Brain microvascular endothelial cell (primary cell): ENCODE results near the gene TMEM123.
"Not testable (repeated sequence)": the region's sequence is repeated elsewhere in the genome, so short reads cannot be mapped to it uniquely, and the experiment has no call there.

ENCODE experiments used
- DNase-seq: peaks from one replicate; pipeline ENCODE4 v3.0.0-alpha.2; 2020
- H3K27ac ChIP-seq: fragments of 250-450 bp; sonication (Bioruptor Pico); 2 replicates; pipeline ENCODE4 v1.5.1; 2020; ENCODE audit warnings: mild to moderate bottlenecking, moderate library complexity
- H3K27me3 ChIP-seq: fragments of 250-450 bp; sonication (Bioruptor Pico); replicated peaks from 2 replicates; pipeline ENCODE4 v1.5.1; 2020; ENCODE audit warnings: mild to moderate bottlenecking
- H3K36me3 ChIP-seq: fragments of 250-450 bp; sonication (Bioruptor Pico); replicated peaks from 2 replicates; pipeline ENCODE4 v1.5.1; 2020; ENCODE audit warnings: mild to moderate bottlenecking
- H3K4me3 ChIP-seq: 2 replicates; pipeline ENCODE4 v1.5.1; 2011; ENCODE audit warnings: low read depth, mild to moderate bottlenecking, control low read depth, low read length, moderate library complexity
- in situ Hi-C: cut with HindIII; loops from 2 replicates; pipeline ENCODE4 v1.10.0; 2017; ENCODE audit warnings: low sequenced_read_pairs, low pct_ligation_motif_present
- TF ChIP-seq, protein P1 (sequence below): IDR thresholded peaks from 2 replicates; pipeline ENCODE4 v1.5.1; 2011; ENCODE audit warnings: low read depth, mild to moderate bottlenecking, moderate library complexity, low read length, control low read depth, inconsistent platforms; ENCODE audit errors: missing control alignments

TMEM123 gene

DNA sequence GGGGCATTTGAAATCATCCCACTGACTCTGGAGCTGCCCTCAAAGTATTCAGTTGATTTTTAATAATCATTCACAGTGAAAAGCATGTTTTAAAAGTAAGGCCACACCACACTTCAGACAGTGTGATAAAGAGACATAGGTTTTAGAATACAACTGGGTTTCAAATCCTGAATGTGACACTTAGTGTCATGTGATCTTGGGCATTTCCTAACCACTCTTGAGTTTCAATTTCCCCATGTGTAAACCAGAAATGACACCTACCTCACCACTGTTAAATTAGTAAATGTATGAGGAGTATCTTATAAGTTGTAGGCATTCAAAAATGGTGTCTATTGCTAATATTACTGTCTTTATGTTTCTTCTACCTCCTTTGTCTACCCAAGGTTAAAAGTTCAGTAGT lies 5.4 kb downstream of the TMEM123 start:
- H3K36me3 ChIP-seq, result no peaks in the 10 kb centered on the region
- TF ChIP-seq, protein P1, sequence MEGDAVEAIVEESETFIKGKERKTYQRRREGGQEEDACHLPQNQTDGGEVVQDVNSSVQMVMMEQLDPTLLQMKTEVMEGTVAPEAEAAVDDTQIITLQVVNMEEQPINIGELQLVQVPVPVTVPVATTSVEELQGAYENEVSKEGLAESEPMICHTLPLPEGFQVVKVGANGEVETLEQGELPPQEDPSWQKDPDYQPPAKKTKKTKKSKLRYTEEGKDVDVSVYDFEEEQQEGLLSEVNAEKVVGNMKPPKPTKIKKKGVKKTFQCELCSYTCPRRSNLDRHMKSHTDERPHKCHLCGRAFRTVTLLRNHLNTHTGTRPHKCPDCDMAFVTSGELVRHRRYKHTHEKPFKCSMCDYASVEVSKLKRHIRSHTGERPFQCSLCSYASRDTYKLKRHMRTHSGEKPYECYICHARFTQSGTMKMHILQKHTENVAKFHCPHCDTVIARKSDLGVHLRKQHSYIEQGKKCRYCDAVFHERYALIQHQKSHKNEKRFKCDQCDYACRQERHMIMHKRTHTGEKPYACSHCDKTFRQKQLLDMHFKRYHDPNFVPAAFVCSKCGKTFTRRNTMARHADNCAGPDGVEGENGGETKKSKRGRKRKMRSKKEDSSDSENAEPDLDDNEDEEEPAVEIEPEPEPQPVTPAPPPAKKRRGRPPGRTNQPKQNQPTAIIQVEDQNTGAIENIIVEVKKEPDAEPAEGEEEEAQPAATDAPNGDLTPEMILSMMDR, result no peak
- no peak overlapping the region for H3K4me3 ChIP-seq
- peak overlapping the region; percentile 3 for H3K27ac ChIP-seq
- in situ Hi-C loops, result no loop called here
- no peaks in the 10 kb centered on the region for H3K27me3 ChIP-seq
- no peak for DNase-seq

DNA sequence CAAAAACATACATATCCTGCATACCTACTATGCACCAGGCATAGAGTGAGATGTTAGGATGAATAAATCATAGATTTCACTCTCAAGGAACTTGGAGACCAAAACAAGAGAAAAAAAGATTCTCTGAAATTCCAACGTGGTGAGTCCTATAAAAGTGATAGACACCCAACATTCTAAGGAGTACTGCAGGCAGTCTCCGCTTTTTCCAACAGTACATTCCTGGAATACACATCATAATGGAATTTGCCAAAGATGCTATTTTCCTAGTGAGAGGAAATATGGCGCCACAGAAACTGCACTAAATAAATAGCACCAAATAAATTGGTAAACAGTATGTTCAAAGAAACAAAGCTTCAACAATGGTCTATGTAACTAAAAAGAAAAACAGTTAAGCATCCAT lies 6.0 kb downstream of the TMEM123 start:
- Histone ChIP-seq H3K36me3 (no peaks in the 10 kb centered on the region), H3K4me3 (no peak overlapping the region), H3K27me3 (no peaks in the 10 kb centered on the region), H3K27ac (peak overlapping the region; percentile 3)
- TF ChIP-seq, protein P1, result no peak
- peak; percentile 62 for DNase-seq
- in situ Hi-C loops, result no loop called here

DNA sequence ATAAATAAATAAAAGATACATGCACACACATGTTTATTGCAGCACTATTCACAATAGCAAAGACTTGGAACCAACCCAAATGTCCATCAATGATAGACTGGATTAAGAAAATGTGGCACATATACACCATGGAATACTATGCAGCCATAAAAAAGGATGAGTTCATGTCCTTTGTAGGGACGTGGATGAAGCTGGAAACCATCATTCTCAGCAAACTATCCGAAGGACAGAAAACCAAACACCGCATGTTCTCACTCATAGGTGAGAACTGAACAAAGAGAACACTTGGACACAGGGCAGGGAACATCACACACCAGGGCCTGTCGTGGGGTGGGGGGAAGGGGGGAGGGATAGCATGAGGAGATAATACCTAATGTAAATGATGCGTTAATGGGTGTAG lies 7.9 kb downstream of the TMEM123 start:
- H3K36me3 ChIP-seq, in situ Hi-C loops, DNase-seq, H3K27ac ChIP-seq, H3K4me3 ChIP-seq, H3K27me3 ChIP-seq: not testable (repeated sequence)

DNA sequence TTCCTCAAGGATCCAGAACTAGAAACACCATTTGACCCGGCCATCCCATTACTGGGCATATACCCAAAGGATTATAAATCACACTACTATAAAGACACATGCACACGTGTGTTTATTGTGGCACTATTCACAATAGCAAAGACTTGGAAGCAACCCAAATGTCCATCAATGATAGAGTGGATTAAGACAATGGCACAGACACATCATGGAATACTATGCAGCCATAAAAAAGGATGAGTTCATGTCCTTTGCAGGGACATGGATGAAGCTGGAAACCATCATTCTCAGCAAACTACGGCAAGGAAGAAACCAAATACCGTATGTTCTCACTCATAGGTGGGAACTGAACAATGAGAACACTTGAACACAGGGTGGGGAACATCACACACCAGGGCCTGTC lies 8.4 kb downstream of the TMEM123 start:
- DNase-seq, H3K4me3 ChIP-seq, H3K36me3 ChIP-seq, H3K27ac ChIP-seq, in situ Hi-C loops, H3K27me3 ChIP-seq: not testable (repeated sequence)

DNA sequence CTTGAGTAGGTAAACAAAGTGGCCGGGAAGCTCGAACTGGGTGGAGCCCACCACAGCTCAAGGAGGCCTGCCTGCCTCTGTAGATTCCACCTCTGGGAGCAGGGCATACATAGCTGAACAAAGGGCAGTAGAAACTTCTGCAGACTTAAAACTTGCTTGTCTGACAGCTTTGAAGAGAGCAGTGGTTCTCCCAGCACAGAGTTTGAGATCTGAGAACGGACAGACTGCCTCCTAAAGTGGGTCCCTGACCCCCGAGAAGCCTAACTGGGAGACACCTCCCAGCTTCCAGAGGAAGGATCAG lies 13.6 kb downstream of the TMEM123 start:
- H3K27ac ChIP-seq, DNase-seq, H3K27me3 ChIP-seq, in situ Hi-C loops, H3K36me3 ChIP-seq, H3K4me3 ChIP-seq: not testable (repeated sequence)

DNA sequence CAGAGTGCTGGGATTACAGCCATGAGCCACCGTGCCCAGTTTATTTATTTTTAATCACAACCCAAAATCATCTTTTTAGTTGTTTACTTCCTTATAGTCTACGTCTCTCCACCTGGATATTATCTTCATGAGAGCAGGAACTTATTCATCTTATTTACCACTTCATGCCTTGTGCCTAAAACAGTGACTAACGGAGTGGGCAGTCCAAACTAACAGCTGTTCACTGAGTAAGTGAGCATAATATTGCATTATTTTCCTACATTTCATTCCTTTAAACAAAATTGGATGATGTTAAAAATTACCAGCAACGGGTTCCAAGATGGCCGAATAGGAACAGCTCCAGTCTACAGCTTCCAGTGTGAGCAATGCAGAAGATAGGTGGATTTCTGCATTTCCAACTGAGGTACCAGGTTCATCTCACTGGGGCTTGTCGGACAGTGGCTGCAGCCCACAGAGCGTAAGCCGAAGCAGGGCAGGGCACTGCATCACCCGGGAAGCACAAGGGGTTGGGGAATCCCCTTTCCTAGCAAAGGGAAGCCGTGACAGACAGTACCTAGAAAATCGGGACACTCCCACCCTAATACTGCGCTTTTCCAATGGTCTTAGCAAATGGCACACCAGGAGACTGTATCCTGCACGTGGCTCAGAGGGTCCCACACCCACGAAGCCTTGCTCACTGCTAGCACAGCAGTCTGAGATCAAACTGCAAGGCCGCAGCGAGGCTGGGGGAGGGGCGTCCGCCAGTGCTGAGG lies 14.1 kb downstream of the TMEM123 start:
- Histone ChIP-seq H3K36me3 (no peaks in the 10 kb centered on the region), H3K27me3 (no peaks in the 10 kb centered on the region), H3K4me3 (no peak overlapping the region), H3K27ac (no peak overlapping the region)
- TF ChIP-seq, protein P1, result no peak
- in situ Hi-C loops, result no loop called here
- DNase-seq, result peak; percentile 6

DNA sequence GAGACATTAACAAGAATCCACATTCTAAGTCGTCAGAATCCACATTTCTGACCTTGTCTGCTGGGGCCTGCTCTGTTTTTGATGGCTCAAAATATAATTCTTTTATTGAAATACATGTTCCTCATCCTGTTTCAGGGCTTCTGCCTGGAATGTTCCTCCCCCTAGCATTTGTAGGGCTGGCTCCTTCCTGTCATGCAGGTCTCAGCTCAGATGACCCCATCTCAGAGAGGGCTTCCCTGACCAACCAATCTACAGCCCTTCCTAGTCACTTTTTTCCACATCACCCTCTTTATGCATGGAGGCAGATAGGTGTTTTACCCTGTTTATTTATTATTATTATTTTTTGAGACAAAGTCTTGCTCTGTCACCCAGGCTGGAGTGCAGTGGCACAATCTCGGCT lies 14.8 kb downstream of the TMEM123 start:
- no peaks in the 10 kb centered on the region for H3K36me3 ChIP-seq
- H3K27ac ChIP-seq, result no peak overlapping the region
- DNase-seq, result no peak
- TF ChIP-seq, protein P1, result no peak
- in situ Hi-C loops, result no loop called here
- no peaks in the 10 kb centered on the region for H3K27me3 ChIP-seq
- no peak overlapping the region for H3K4me3 ChIP-seq
